Upper lobe of right lung (tissue), 1 donor: ENCODE data around the gene BCLAF1. TPM values are rescaled to one million over a fixed set of nuclear protein-coding genes. Genes with fewer than 3 reads are reported as not detected.
"Not testable (repeated sequence)": the region's sequence is repeated elsewhere in the genome, so short reads cannot be mapped to it uniquely, and the experiment has no call there.

ENCODE experiments used
- ATAC-seq: fragments of 200-7000 bp; cut with Tn5 transposase; one replicate; pipeline ENCODE4 v1.9.1; 2020; ENCODE audit warnings: mild to moderate bottlenecking, moderate library complexity
- DNase-seq: peaks from one replicate; pipeline ENCODE4 v3.0.0-alpha.2; 2020
- H3K27ac ChIP-seq: fragments of 200-600 bp; one replicate; pipeline ENCODE4 v1.8.0; 2022
- H3K27me3 ChIP-seq: fragments of 200-600 bp; one replicate; pipeline ENCODE4 v1.8.0; 2022; ENCODE audit warnings: mild to moderate bottlenecking
- H3K36me3 ChIP-seq: fragments of 200-600 bp; one replicate; pipeline ENCODE4 v1.8.0; 2022
- H3K4me1 ChIP-seq: fragments of 200-600 bp; one replicate; pipeline ENCODE4 v1.8.0; 2022
- H3K4me3 ChIP-seq: fragments of 200-600 bp; one replicate; pipeline ENCODE4 v1.8.0; 2022; ENCODE audit warnings: mild to moderate bottlenecking
- H3K9me3 ChIP-seq: fragments of 200-600 bp; one replicate; pipeline ENCODE4 v1.8.0; 2022
- intact Hi-C: fragments of 100-400 bp; cut with DNase I; formaldehyde crosslinking; loops from one replicate; pipeline ENCODE4 v1.11.0; 2022
- total RNA-seq: library from RNA; stranded (reverse); fragmentation: NEBNext Ultra II Directional; extraction: Animal tissue kit (Norgen Biotek cat#: 25700); gene quantifications from one replicate; pipeline ENCODE4 v1.2.1, GENCODE V29; 2021
- TF ChIP-seq, protein P1 (sequence below): fragments of 200-600 bp; IDR thresholded peaks from one replicate; pipeline ENCODE4 v1.8.0; 2022; ENCODE audit warnings: antibody characterized with exemption
- donor health status: DM: no; HTN: yes; CAD: no; lungs with severe emphysema.

BCLAF1 gene
- total RNA-seq, 1 donor from 2014 or later, result 122 TPM

GRCh38 chr6:136226674-136227377 lies 62.8 kb downstream of the BCLAF1 start:
- ATAC-seq (peak; percentile 40), DNase-seq (no peak)
- TF ChIP-seq, protein P1, sequence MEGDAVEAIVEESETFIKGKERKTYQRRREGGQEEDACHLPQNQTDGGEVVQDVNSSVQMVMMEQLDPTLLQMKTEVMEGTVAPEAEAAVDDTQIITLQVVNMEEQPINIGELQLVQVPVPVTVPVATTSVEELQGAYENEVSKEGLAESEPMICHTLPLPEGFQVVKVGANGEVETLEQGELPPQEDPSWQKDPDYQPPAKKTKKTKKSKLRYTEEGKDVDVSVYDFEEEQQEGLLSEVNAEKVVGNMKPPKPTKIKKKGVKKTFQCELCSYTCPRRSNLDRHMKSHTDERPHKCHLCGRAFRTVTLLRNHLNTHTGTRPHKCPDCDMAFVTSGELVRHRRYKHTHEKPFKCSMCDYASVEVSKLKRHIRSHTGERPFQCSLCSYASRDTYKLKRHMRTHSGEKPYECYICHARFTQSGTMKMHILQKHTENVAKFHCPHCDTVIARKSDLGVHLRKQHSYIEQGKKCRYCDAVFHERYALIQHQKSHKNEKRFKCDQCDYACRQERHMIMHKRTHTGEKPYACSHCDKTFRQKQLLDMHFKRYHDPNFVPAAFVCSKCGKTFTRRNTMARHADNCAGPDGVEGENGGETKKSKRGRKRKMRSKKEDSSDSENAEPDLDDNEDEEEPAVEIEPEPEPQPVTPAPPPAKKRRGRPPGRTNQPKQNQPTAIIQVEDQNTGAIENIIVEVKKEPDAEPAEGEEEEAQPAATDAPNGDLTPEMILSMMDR, result no peak
- no peak overlapping the region for H3K27ac ChIP-seq
- H3K9me3 ChIP-seq, result no peaks in the 10 kb centered on the region
- H3K36me3 ChIP-seq, result no peaks in the 10 kb centered on the region
- peak overlapping the region; percentile 18 for H3K4me3 ChIP-seq
- no peaks in the 10 kb centered on the region for H3K27me3 ChIP-seq
- peaks cover 5% of the 10 kb centered on the region for H3K4me1 ChIP-seq
- intact Hi-C loops, result no loop called here

GRCh38 chr6:136226027-136226673 lies 63.5 kb downstream of the BCLAF1 start:
- ATAC-seq (peak; percentile 97), DNase-seq (no peak)
- Histone ChIP-seq H3K27ac (no peak overlapping the region), H3K4me3 (peak overlapping the region; percentile 18), H3K4me1 (peaks cover 5% of the 10 kb centered on the region), H3K36me3 (no peaks in the 10 kb centered on the region), H3K27me3 (no peaks in the 10 kb centered on the region), H3K9me3 (no peaks in the 10 kb centered on the region)
- intact Hi-C loops, result no loop called here
- TF ChIP-seq, protein P1, result peak; percentile 100

DNA sequence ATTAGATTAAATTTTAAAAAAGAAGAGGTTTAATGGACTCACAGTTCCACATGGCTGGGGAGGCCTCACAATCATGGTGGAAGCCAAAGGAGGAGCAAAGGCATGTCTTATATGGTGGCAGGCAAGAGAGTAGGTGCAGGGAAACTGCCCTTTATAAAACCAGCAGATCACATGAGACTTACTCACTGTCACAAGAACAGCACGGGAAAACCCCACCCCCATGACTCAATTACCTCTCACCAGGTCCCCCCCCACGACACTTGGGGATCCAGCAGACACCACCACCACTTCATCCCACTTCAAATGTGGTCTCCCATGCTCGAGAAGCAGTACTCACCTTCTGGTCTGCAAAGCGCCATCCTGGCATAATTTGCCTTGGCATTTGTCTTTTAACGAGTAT lies 64.2 kb downstream of the BCLAF1 start:
- intact Hi-C loops, result no loop called here
- Histone ChIP-seq H3K4me1 (peaks cover 5% of the 10 kb centered on the region), H3K27ac (no peak overlapping the region), H3K4me3 (no peak overlapping the region), H3K36me3 (no peaks in the 10 kb centered on the region), H3K27me3 (no peaks in the 10 kb centered on the region), H3K9me3 (no peaks in the 10 kb centered on the region)
- TF ChIP-seq, protein P1, result no peak
- no peak for DNase-seq
- no peak for ATAC-seq

DNA sequence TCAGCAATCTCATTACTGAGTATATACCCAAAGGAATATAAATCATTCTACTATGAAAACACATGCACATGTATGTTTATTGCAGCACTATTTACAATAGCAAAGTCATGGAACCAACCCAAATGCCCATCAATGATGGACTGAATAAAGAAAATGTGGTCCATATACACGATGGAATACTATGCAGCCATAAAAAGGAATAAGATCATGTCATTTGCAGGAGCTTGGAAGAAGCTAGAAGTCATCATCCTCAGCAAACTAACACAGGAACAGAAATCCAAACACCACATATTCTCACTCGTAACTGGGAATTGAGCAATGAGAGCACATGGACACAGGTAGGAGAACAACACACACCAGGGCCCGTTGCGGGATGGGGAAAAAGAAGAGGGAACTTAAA lies 64.7 kb downstream of the BCLAF1 start:
- H3K4me1 ChIP-seq, H3K4me3 ChIP-seq, H3K36me3 ChIP-seq, intact Hi-C loops, H3K27me3 ChIP-seq, H3K27ac ChIP-seq, DNase-seq, ATAC-seq, H3K9me3 ChIP-seq: not testable (repeated sequence)

DNA sequence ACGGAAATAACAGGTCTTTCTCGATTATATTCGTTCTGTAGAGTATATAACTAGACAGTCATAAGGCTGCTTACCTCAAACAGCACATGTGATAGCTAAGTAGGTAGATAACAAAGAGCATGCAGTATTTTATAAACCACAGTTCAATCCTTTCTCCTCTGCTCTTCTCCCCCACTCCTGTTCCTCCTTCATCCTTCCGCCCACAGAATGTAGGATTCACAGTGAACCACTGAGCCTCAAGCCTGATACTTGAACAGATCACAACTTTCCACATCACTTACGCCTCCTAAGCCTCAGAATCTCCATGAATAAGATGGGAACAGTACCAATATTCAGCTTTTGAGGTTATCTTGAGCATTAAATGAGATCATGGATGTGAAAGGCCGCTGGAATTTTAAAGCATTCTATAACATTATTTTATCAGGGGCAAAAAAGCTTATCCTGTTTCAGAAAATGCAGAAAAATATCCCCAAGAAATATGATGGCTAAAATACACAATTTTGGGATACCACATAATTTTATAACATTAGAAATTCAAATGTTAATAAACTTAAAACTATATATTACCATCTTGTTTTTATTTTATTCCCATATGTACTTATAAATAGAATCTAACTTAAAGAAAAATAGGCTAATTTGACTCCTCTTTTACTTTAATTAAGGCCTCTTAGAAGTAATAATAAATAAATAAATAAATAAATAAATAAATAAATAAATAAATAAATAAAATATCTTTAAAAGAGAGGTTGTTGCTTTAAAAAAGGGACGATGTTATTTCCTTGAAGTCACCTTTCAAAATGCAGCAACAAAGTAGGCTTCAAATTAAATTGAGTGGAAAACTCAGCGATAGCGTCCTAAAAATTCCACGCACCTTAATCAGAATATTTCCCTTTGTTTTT lies 72.9 kb downstream of the BCLAF1 start:
- Histone ChIP-seq H3K9me3 (no peaks in the 10 kb centered on the region), H3K4me1 (no peaks in the 10 kb centered on the region), H3K27me3 (no peaks in the 10 kb centered on the region), H3K4me3 (no peak overlapping the region), H3K36me3 (no peaks in the 10 kb centered on the region), H3K27ac (no peak overlapping the region)
- intact Hi-C loops, result no loop called here
- no peak for DNase-seq
- no peak for ATAC-seq
- TF ChIP-seq, protein P1, result no peak

DNA sequence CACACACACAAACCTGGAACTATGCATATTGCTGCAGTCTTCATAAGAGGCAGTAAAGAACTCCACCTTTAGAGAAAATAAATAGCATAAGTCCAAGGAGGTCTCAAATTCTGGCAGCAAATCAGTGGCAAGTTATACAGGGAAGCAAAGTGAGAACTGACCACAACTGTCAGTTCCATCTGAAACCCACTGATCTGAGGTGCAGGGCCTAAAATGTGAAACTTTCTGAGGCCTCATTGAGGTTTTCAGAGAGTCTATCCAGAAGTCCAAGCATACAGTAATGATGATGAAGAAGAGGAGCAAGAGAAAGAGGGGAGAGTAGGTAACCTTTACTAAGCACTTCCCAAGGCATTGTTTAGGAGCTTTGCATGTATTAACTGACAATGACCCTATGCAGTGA lies 75.8 kb downstream of the BCLAF1 start:
- intact Hi-C loops, result no loop called here
- TF ChIP-seq, protein P1, result no peak
- Histone ChIP-seq H3K9me3 (no peaks in the 10 kb centered on the region), H3K36me3 (no peaks in the 10 kb centered on the region), H3K27me3 (no peaks in the 10 kb centered on the region), H3K27ac (no peak overlapping the region), H3K4me3 (no peak overlapping the region), H3K4me1 (no peaks in the 10 kb centered on the region)
- no peak for ATAC-seq
- no peak for DNase-seq
